GM13976 (cell line): ENCODE results near the gene SMC5.

Experiments used
- DNase-seq: peaks from one replicate; pipeline ENCODE4 v3.0.0; 2012; ENCODE audit warnings: low spot score
- in situ Hi-C: fragments of 300-500 bp; cut with MboI; formaldehyde crosslinking; loops from one replicate; pipeline ENCODE4 v1.12.0; 2022; ENCODE audit warnings: low sequenced_read_pairs, mixed read lengths, inconsistent platforms; ENCODE audit not compliant: unreplicated experiment
- TF ChIP-seq, protein P1 (sequence below): IDR thresholded peaks from 2 replicates; pipeline ENCODE4 v1.5.1; 2012; ENCODE audit warnings: borderline replicate concordance, mild to moderate bottlenecking; ENCODE audit not compliant: insufficient read depth; ENCODE audit errors: extremely low read depth, missing control alignments, control extremely low read depth

Gene SMC5

GRCh38 chr9:70402213-70402612 is 143.4 kb downstream of the SMC5 start:
- in situ Hi-C loops: no loop called here
- no peak for DNase-seq
- TF ChIP-seq, protein P1, sequence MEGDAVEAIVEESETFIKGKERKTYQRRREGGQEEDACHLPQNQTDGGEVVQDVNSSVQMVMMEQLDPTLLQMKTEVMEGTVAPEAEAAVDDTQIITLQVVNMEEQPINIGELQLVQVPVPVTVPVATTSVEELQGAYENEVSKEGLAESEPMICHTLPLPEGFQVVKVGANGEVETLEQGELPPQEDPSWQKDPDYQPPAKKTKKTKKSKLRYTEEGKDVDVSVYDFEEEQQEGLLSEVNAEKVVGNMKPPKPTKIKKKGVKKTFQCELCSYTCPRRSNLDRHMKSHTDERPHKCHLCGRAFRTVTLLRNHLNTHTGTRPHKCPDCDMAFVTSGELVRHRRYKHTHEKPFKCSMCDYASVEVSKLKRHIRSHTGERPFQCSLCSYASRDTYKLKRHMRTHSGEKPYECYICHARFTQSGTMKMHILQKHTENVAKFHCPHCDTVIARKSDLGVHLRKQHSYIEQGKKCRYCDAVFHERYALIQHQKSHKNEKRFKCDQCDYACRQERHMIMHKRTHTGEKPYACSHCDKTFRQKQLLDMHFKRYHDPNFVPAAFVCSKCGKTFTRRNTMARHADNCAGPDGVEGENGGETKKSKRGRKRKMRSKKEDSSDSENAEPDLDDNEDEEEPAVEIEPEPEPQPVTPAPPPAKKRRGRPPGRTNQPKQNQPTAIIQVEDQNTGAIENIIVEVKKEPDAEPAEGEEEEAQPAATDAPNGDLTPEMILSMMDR: no peak

DNA sequence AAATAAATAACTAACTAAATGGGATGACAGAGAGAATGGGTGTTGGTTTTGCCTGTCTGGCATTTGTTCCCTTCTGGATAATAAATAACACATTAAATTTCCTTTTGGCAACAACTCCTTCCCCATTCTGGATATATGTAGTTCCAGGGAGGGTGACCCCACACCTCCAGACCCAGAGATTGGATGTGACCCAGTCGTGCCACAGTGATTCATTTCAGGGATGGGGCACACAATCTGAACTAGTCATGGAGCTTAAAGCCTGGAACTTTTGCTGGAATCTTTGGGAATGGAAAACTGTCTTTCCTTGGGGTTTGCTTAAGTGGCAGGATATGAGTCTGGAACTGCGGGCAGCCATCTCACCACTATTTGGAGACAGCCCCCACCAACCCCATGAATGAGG is 144.4 kb downstream of the SMC5 start:
- no peak for DNase-seq
- TF ChIP-seq, protein P1: no peak
- in situ Hi-C loops: no loop called here

- TF ChIP-seq, protein P1: no peak
- in situ Hi-C loops: no loop called here
- no peak for DNase-seq
These were observed 144.8 kb downstream of the SMC5 start for GRCh38 chr9:70403618-70404025.

DNA sequence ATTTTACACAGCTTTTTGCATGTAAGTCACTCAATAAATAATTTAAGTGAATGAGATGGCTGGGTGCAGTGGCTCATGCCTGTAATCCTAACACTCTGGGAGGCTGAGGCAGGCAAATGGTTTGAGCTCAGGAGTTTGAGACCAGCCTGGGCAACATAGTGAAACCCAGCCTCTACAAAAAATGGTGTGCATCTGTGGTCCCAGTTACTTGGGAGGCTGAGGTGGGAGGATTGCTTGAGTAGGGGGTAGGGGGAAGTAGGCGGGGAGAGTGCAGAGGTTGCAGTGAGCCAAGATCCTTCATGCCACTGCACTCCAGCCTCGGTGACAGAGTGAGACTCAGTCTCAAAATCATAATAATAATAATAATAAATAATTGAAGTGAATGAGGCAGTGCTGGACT is 145.5 kb downstream of the SMC5 start:
- DNase-seq: no peak
- in situ Hi-C loops: no loop called here
- TF ChIP-seq, protein P1: no peak
